ENCODE measurements around the gene APOL3. TPM values are rescaled to one million over a fixed set of nuclear protein-coding genes. Genes with fewer than 3 reads are reported as not detected.
"Not testable (repeated sequence)": the region's sequence is repeated elsewhere in the genome, so short reads cannot be mapped to it uniquely, and the experiment has no call there.

APOL3 gene
- polyA plus RNA-seq, 1 donor, result 13.1 TPM

- Histone ChIP-seq H3K4me3 (ENCODE audit: low read length) (no peak overlapping the region), H3K36me3 (ENCODE audit: control insufficient read depth, insufficient read depth, low read length) (no peaks in the 10 kb centered on the region), H3K4me1 (ENCODE audit: control insufficient read depth, insufficient read depth, low read length) (peaks cover 10% of the 10 kb centered on the region), H3K9me3 (ENCODE audit: control insufficient read depth, low read depth, low read length) (no peaks in the 10 kb centered on the region), H3K27me3 (ENCODE audit: control insufficient read depth, insufficient read depth, low read length) (no peaks in the 10 kb centered on the region), H3K27ac (ENCODE audit: low read length) (no peak overlapping the region)
- DNase-seq, result no peak
- whole genome bisulfite sequencing (ENCODE audit: insufficient coverage, low lambda C conversion rate), result no CpG with 5 or more reads among the region's 2 CpGs
These were observed 33.8 kb upstream of the APOL3 start for GRCh38 chr22:36194385-36194784.

GRCh38 chr22:36193577-36193976 lies 33.0 kb upstream of the APOL3 start:
- no peak for DNase-seq
- H3K27ac ChIP-seq (ENCODE audit: low read length), result no peak overlapping the region
- no peaks in the 10 kb centered on the region for H3K9me3 ChIP-seq (ENCODE audit: control insufficient read depth, low read depth, low read length)
- H3K27me3 ChIP-seq (ENCODE audit: control insufficient read depth, insufficient read depth, low read length), result no peaks in the 10 kb centered on the region
- H3K4me3 ChIP-seq (ENCODE audit: low read length), result no peak overlapping the region
- no CpG with 5 or more reads among the region's 3 CpGs for WGBS (ENCODE audit: insufficient coverage, low lambda C conversion rate)
- H3K36me3 ChIP-seq (ENCODE audit: control insufficient read depth, insufficient read depth, low read length), result no peaks in the 10 kb centered on the region
- H3K4me1 ChIP-seq (ENCODE audit: control insufficient read depth, insufficient read depth, low read length), result peaks cover 10% of the 10 kb centered on the region

GRCh38 chr22:36193171-36193570 lies 32.6 kb upstream of the APOL3 start:
- no peaks in the 10 kb centered on the region for H3K27me3 ChIP-seq (ENCODE audit: control insufficient read depth, insufficient read depth, low read length)
- H3K27ac ChIP-seq (ENCODE audit: low read length), result no peak overlapping the region
- H3K36me3 ChIP-seq (ENCODE audit: control insufficient read depth, insufficient read depth, low read length), result no peaks in the 10 kb centered on the region
- DNase-seq, result no peak
- peaks cover 10% of the 10 kb centered on the region for H3K4me1 ChIP-seq (ENCODE audit: control insufficient read depth, insufficient read depth, low read length)
- H3K4me3 ChIP-seq (ENCODE audit: low read length), result no peak overlapping the region
- H3K9me3 ChIP-seq (ENCODE audit: control insufficient read depth, low read depth, low read length), result no peaks in the 10 kb centered on the region
- no CpG with 5 or more reads among the region's 3 CpGs for WGBS (ENCODE audit: insufficient coverage, low lambda C conversion rate)

- DNase-seq, result no peak
- WGBS (ENCODE audit: insufficient coverage, low lambda C conversion rate), result no CpG with 5 or more reads among the region's 4 CpGs
- Histone ChIP-seq H3K4me3 (ENCODE audit: low read length) (no peak overlapping the region), H3K27me3 (ENCODE audit: control insufficient read depth, insufficient read depth, low read length) (no peaks in the 10 kb centered on the region), H3K9me3 (ENCODE audit: control insufficient read depth, low read depth, low read length) (no peaks in the 10 kb centered on the region), H3K4me1 (ENCODE audit: control insufficient read depth, insufficient read depth, low read length) (peaks cover 4% of the 10 kb centered on the region), H3K36me3 (ENCODE audit: control insufficient read depth, insufficient read depth, low read length) (no peaks in the 10 kb centered on the region), H3K27ac (ENCODE audit: low read length) (no peak overlapping the region)
These were observed 32.0 kb upstream of the APOL3 start for GRCh38 chr22:36192542-36192941.

DNA sequence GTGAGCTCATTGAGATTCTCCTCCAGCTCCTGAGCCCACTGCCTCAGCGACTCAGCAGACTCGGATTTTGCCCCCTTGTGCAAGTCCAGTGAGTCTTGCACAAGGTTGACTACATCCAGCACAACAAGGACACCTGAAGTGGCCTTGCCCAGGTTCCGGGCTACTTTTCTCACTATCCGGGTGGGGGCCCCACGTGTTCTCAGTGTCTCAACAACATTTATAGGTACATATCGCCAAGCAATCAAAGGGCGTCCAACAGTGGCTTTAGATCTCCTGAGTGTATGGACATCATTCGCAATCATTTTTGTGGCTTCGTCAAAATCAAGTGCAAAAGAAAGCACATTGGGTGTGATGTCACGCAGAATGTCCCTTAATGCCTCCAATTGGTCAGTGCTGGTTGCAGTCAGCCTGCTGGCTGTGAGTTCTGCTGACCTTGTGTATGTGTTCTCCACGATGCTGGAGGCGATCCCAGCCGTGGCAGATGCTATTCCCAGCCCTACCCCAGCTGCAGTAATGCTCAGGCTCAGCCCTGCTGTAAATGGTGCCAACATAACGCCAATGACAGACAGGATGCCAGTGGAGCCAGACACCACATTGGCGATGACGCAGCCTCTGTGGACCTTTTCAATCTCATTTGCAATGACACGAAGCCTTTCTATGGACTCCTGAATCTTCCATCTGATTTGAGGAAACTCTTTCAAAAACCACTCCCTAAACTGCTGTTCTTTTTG lies 30.7 kb upstream of the APOL3 start:
- no CpG with 5 or more reads among the region's 17 CpGs for WGBS (ENCODE audit: insufficient coverage, low lambda C conversion rate)
- Histone ChIP-seq H3K27ac (ENCODE audit: low read length) (no peak overlapping the region), H3K27me3 (ENCODE audit: control insufficient read depth, insufficient read depth, low read length) (no peaks in the 10 kb centered on the region), H3K4me3 (ENCODE audit: low read length) (no peak overlapping the region), H3K9me3 (ENCODE audit: control insufficient read depth, low read depth, low read length) (no peaks in the 10 kb centered on the region), H3K4me1 (ENCODE audit: control insufficient read depth, insufficient read depth, low read length) (no peaks in the 10 kb centered on the region), H3K36me3 (ENCODE audit: control insufficient read depth, insufficient read depth, low read length) (no peaks in the 10 kb centered on the region)
- DNase-seq, result no peak

- H3K4me1 ChIP-seq (ENCODE audit: control insufficient read depth, insufficient read depth, low read length); H3K36me3 ChIP-seq (ENCODE audit: control insufficient read depth, insufficient read depth, low read length); H3K9me3 ChIP-seq (ENCODE audit: control insufficient read depth, low read depth, low read length); DNase-seq; H3K27ac ChIP-seq (ENCODE audit: low read length); H3K4me3 ChIP-seq (ENCODE audit: low read length); H3K27me3 ChIP-seq (ENCODE audit: control insufficient read depth, insufficient read depth, low read length): not testable (repeated sequence)
- WGBS (ENCODE audit: insufficient coverage, low lambda C conversion rate), result no CpG with 5 or more reads among the region's 6 CpGs
These were observed 27.3 kb upstream of the APOL3 start for GRCh38 chr22:36187862-36188261.

DNA sequence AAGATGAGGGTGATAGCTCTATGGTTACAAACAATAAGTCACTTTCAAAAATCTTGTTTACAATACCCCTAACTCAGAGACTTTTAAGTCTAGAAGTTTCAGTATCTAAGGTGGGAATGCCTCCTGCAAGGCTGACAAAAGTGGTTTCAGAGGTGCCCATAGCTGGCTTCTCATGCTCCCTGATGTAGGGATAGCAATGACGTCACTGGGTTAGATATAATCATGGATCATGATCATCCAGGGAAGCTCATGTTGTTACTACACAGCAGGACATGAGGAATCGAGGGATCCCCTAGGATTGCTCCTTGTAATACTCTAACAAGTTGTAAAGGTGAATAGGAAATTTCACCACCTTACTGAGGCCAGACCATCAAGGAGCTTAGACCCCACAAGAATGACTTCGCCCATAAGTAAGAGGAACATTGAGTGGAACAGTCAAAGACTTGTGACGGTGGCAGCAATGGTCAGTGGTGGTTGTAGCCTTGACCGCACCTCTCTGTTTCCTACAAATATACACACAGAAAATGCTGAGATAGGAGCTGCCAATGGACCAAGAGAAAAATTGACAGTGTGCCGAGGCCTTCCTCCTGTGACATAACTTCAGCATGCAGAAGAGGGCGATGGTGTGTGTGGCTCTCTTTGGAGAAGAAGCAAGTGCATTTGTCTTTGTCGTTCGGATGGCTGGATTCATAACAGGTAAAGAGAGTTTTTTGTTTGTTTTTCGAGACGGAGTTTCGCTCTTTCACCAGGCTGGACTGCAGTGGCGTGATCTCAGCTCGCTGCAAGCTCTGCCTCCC lies 25.5 kb upstream of the APOL3 start:
- Histone ChIP-seq H3K36me3 (ENCODE audit: control insufficient read depth, insufficient read depth, low read length) (no peaks in the 10 kb centered on the region), H3K4me3 (ENCODE audit: low read length) (no peak overlapping the region), H3K4me1 (ENCODE audit: control insufficient read depth, insufficient read depth, low read length) (no peaks in the 10 kb centered on the region), H3K27ac (ENCODE audit: low read length) (no peak overlapping the region), H3K27me3 (ENCODE audit: control insufficient read depth, insufficient read depth, low read length) (no peaks in the 10 kb centered on the region), H3K9me3 (ENCODE audit: control insufficient read depth, low read depth, low read length) (no peaks in the 10 kb centered on the region)
- WGBS (ENCODE audit: insufficient coverage, low lambda C conversion rate), result 100% methylated on average over 1 of the region's 14 CpGs
- DNase-seq, result no peak

DNA sequence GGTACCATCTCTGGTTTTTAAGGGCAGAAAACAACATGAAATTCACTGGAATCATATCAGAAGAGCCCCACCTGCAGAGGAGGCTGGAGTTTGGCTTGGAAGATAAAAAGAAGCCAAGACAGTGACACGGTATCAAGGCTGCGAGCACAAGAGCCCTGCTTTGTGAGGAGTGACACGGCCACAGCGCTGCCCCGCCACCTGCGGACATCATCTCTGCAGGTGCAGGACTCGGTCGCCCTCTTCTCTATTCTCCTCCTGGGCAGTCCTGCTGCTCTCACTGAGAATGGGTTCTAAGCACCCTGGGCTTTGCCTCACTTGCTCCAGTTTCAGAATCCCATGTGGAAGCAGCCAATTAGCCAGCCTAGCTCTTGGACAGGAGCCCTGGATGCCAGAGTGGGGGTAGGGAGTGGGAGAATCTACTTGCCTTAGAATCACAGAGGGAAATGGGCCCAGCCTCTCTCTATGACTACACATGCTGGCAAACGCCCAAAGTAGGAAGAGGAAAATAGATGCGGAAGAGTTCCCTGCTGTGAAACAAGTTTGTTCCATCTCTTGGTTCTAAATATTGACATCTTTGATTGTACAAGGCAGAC lies 24.0 kb upstream of the APOL3 start:
- H3K27me3 ChIP-seq (ENCODE audit: control insufficient read depth, insufficient read depth, low read length), result no peaks in the 10 kb centered on the region
- WGBS (ENCODE audit: insufficient coverage, low lambda C conversion rate), result no CpG with 5 or more reads among the region's 10 CpGs
- no peaks in the 10 kb centered on the region for H3K9me3 ChIP-seq (ENCODE audit: control insufficient read depth, low read depth, low read length)
- no peaks in the 10 kb centered on the region for H3K36me3 ChIP-seq (ENCODE audit: control insufficient read depth, insufficient read depth, low read length)
- no peak overlapping the region for H3K27ac ChIP-seq (ENCODE audit: low read length)
- no peak for DNase-seq
- H3K4me3 ChIP-seq (ENCODE audit: low read length), result no peak overlapping the region
- H3K4me1 ChIP-seq (ENCODE audit: control insufficient read depth, insufficient read depth, low read length), result no peaks in the 10 kb centered on the region

DNA sequence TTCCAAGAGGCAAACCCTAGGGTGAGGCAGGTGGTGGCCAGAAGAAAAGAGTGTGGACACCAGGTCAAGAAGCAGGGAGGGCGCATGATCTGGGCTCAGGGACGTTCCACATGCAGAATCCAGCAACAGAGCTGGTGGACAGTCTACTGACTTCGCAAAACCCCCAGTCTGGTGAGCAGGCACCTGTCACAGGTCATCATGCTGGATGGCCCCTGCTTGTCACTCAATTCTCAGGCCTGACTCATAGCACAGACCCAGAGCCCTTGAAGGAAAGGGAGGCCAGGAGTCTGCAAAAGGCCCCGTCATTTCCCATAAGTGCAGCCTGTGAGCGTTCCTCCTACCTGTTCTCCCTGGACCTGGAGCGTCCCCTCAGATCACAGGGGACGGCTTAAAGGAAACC lies 22.9 kb upstream of the APOL3 start:
- WGBS (ENCODE audit: insufficient coverage, low lambda C conversion rate), result no CpG with 5 or more reads among the region's 7 CpGs
- no peaks in the 10 kb centered on the region for H3K9me3 ChIP-seq (ENCODE audit: control insufficient read depth, low read depth, low read length)
- H3K36me3 ChIP-seq (ENCODE audit: control insufficient read depth, insufficient read depth, low read length), result no peaks in the 10 kb centered on the region
- H3K27ac ChIP-seq (ENCODE audit: low read length), result no peak overlapping the region
- H3K4me1 ChIP-seq (ENCODE audit: control insufficient read depth, insufficient read depth, low read length), result no peaks in the 10 kb centered on the region
- H3K27me3 ChIP-seq (ENCODE audit: control insufficient read depth, insufficient read depth, low read length), result no peaks in the 10 kb centered on the region
- no peak overlapping the region for H3K4me3 ChIP-seq (ENCODE audit: low read length)
- DNase-seq, result no peak

GRCh38 chr22:36182857-36183256 lies 22.3 kb upstream of the APOL3 start:
- no peaks in the 10 kb centered on the region for H3K36me3 ChIP-seq (ENCODE audit: control insufficient read depth, insufficient read depth, low read length)
- no CpG with 5 or more reads among the region's 6 CpGs for WGBS (ENCODE audit: insufficient coverage, low lambda C conversion rate)
- H3K27ac ChIP-seq (ENCODE audit: low read length), result no peak overlapping the region
- no peak for DNase-seq
- H3K27me3 ChIP-seq (ENCODE audit: control insufficient read depth, insufficient read depth, low read length), result no peaks in the 10 kb centered on the region
- no peak overlapping the region for H3K4me3 ChIP-seq (ENCODE audit: low read length)
- no peaks in the 10 kb centered on the region for H3K9me3 ChIP-seq (ENCODE audit: control insufficient read depth, low read depth, low read length)
- no peaks in the 10 kb centered on the region for H3K4me1 ChIP-seq (ENCODE audit: control insufficient read depth, insufficient read depth, low read length)

All from large intestine (tissue), 3 donors.